Frontal cortex (tissue), 4 donors: ENCODE data around the gene SLFN11. TPM values are rescaled to one million over a fixed set of nuclear protein-coding genes. Genes with fewer than 3 reads are reported as not detected.
A peak's percentile ranks its signal among the peaks of the same experiment; 100 is the strongest.
"Not testable (repeated sequence)": the region's sequence is repeated elsewhere in the genome, so short reads cannot be mapped to it uniquely, and the experiment has no call there.

Source experiments
- DNase-seq, 2 donors: peaks; one replicate each; pipeline ENCODE4 v3.0.0; 2012; ENCODE audit warnings: low spot score in 2 of 2
- FAIRE-seq: peaks from 2 replicates; lab custom pipeline; 2012; peaks lifted over from hg19 to GRCh38; lab: Jason Lieb, UNC
- total RNA-seq: library from RNA; depleted of rRNA; stranded (reverse); fragments of >200 nt; gene quantifications from one replicate; pipeline ENCODE4 v1.2.3, GENCODE V29; 2014
- donor health status: control.
- donor health status: control.
- donor health status: control.

The SLFN11 gene
- total RNA-seq, 1 donor from 2014 or later, result 2.9 TPM

DNA sequence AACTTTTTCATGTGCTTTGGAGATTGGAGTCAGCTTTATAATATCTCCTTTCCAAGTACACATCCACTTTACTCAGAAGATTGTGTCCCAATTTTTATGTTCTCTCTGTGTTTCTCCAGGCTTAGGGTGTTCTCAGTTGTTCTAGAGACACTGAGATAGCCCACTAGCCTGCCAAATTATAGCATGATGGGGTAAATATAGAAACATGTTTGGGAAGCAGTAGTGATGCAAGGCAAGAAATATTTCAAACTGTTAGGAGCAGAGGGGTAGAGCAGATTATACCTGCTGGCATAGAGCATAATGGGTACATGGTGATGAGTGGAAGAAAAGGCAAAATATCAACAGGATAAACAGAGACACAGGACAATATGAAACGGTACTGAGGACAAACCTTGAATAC is 12.4 kb downstream of the SLFN11 start:
- FAIRE-seq (no peak), DNase-seq (no peak)

DNA sequence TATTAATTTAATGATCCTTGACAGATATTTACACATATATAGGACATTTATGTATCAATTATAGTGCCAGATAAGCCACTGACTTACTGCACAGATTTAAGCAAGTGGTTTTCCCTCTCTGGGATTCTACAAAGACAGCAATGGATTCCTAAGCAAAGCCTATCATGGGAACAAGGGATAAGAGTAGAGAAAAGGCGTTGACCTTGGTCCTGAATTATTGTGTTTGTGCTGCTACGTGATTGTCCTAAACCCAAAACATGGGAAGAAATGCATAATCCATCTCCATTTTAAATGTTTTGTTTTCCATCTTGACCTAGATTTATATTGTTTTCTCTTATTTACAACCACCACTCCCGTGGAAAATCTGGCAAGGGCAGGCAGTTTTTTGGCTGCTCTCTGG is 14.0 kb downstream of the SLFN11 start:
- FAIRE-seq (no peak), DNase-seq (no peak)

DNA sequence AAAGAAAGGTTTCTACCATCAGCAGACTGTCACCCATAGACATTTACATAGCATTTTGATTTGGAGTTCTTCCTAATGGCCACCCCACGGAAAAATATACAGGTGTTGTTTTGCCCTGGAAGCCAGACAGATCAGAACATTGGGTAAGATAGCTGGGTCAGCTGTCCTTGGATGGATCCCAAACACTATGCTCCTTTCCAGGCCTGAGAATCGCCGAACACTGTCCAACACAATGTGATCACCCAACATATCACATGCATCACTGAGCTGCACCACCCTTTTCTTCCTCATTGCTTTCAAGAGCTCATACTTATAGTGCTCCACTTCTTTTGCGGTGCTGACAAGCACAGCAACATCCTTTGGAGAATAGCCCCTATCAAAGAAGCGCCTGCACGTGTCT is 21.1 kb downstream of the SLFN11 start:
- DNase-seq, result no peak
- FAIRE-seq, result no peak

DNA sequence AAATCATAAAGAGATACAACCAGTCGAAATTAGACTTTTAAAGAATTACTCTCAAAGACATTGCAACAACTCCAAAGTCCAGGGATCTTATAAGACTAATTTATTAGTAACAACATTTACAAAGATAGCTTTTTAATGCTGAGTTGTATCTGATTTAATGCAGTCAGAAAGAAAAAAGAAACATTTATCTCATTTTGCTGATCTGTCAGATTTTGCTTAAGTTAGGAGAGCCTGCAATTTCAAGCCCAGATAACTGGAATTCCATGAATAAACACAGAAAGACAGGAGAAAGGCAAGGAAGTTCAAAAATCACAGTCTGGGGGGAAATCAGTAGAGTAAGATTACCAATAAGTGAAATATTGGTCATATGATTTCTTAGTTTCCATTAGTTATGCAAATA is 22.9 kb downstream of the SLFN11 start:
- DNase-seq, result no peak
- FAIRE-seq, result no peak

DNA sequence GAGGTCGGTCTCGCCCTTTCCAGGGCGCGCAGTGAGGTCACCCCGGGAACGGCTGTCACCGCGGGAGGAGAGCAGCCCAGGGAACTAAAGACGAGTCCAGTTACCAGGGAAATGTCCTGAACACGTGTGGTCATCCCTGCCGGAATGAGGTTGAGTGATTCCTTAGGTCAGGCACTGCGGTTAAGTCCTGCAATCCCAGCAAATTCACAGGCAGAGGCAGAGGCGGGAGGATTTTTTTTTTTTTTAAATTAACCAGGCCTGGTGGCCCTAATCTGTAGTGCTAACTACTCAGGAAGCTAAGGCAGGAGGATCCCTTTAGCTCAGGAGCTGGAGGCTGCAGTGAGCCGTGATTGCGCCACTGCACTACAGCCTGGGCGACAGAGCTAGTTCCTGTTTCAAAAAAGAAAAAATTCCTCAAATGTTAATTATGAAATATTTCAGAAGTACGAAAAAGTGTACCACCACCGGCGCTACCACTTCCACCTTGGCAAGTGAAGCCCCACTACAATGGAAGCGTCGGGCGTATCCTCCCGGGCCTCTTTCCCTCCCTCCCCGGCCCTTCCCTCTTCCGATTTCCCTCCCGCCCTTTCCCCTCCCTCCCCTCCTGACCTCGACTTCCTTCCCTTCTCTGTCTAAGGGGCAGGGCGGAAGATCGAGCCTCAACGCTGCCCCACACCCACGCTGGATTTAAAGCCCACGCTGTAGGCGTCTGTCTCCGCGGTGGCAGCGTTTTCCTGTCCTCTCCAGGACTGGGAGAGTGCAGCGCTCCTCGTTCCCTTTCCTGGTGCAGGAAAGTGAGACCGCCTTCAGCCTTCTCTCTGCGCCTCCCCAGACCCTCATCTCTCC is 27.3 kb downstream of the SLFN11 start:
- DNase-seq (peak; percentile 14 to 39), FAIRE-seq (no peak)

DNA sequence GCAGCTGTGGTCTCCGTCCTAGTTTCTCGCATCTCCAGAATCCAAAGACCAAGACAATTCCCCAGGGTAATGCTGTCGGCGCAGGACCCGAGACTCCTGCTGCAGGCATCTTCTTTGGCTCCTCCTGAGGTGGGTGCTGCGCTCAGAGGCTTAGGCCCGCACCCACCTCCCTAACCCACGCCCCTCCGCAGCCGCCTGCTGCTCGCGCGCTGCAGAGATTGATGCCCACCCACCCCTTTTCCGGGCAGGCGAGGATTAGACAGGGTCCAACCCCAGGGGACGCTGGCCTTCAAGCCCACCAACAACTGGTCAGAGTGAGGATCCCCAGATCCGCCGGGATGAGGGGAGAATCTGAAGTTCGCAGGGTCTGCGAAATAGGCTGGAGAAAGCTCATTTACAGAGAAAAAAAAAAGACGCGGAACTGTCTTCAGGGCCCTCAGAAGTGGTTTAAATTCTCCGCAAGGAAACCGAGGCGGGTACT is 27.9 kb downstream of the SLFN11 start:
- no peak for FAIRE-seq
- DNase-seq, result no peak

DNA sequence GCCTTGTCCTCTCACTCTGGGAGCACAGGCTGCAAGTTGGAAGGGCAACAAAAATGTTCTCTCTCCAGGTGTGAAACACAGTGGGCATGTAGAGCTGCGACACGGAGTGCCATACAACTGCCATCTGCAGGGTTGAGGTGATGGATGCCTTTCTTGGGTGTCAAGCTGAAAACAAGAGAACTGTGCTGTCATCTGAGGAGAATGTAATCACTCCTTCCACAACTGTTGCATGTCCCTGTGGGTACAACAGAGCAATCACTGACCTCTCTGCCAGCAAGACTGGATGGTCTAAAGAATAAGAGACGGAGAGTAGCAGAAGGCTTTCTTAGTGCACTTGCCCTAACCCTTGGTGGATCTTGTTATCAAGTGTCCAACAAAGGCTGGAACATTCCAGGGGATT is 29.2 kb downstream of the SLFN11 start:
- DNase-seq, result no peak
- FAIRE-seq, result no peak

DNA sequence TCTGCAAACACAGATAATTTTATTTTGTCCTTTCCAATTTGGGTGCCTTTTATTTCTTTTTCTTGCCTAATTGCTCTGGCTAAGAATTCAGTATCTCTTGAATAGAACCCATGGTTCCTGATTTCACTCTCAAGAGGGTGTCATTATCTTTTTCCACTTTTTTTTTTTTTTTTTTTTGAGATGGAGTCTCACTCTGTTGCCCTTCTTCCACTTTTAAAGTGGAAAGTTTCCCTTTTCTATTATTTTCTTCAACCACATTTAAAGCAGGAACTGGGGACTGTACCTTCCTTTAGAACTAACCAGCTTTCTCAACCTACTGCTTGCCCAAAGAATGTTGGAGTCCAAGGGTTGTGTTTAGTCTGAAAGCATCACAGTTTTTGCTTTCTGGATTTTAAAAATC is 31.1 kb downstream of the SLFN11 start:
- FAIRE-seq, result no peak
- no peak for DNase-seq

DNA sequence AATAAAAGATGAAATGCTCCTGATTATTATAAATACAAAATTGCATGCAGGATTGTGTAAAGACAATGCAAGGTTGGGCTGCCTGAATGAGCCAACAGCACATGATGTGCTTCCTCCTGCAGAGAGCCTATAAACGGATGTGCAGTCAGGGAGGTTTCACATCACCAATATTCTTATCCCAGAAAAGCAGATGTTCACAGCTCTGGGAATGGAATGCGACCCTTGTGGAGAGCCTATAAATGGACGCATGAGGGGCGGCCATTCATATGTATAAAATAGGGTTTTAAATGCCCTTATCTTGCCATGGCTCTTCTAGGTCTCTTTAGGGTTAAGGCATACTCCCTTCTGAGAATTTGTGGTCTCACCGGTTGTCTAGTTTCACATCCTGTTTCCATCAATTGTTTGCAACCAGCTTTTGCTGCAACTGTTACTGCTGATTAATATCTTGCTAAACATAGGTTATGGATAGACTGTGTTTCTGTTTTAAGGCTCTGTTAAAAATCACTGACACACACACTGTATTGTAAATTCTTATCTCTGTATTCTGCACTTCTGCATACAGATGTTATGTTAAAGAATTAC is 31.9 kb downstream of the SLFN11 start:
- DNase-seq (no peak), FAIRE-seq (no peak)

DNA sequence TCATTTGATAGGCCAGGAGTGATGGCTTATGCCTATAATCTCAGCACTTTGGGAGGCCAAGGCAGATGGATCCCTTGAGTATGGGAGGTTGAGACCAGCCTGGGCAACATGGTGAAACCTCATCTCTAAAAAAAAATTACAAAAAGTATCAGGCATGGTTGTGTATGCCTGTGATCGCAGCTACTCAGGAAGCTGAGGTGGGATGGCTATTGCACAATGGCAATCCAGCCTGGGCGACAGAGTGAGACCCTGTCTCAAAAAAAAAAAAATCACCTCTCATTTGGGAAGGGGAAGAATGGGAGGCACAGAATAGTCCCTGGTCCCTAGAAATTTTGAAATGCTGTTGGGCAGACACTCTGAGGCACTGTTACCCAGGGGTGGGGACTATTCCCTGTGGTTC is 35.2 kb downstream of the SLFN11 start:
- DNase-seq (no peak), FAIRE-seq (no peak)

DNA sequence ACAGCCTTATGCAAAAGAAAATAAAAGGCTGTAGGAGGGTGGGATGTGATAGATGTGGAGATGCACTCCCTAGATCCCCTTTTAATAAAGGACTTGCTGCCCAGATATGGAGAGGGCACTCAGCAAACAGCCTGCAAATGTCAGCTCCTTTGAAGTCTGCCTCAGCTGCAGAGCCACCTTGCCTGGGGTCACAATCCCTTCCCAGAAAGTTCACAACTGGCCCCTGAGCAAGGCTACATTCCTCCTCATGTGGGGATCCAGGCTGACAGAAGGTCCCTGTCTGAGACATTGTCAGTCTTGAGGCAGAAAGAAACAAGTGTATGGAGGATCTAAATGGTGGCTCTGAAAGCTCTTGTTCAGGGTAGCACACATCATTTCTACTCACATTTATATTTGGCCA is 36.1 kb downstream of the SLFN11 start:
- DNase-seq (no peak), FAIRE-seq (no peak)

DNA sequence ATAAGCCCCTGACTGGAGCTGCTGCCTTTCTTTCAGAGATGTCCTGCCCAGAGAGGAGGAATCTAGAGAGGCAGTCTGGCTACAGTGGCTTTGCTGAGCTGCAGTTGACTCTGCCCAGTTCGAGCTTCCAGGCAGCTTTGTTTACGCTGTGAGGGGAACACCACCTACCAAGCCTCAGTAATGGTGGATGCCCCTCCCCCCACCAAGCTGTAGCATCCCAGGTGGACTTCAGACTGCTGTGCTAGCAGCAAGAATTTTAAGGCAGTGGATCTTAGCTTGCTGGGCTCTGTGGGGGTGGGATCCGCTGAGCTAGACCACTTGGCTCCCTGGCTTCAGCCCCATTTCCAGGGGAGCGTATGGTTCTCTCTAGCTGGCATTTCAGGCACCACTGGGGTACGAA is 39.8 kb downstream of the SLFN11 start:
- FAIRE-seq, DNase-seq: not testable (repeated sequence)

DNA sequence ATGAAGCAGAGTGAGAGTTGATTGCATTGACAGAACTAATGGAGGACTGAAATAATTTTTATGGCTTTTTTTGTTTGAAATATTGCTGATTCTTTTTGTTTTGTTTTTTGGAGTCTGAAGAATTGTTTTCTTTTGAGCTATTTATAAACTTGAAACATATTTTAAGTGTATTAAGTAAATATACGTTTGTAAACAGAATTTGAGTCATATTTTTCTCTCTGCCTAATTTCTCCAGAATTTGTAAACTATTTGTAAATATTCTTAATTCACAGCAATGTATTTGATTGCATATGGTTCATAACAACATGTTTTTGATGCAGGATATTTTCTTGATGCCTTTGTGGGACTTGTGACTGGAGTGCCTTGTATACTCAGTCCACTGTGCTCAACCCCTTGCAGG is 50.7 kb downstream of the SLFN11 start:
- peak; percentile 75 for FAIRE-seq

DNA sequence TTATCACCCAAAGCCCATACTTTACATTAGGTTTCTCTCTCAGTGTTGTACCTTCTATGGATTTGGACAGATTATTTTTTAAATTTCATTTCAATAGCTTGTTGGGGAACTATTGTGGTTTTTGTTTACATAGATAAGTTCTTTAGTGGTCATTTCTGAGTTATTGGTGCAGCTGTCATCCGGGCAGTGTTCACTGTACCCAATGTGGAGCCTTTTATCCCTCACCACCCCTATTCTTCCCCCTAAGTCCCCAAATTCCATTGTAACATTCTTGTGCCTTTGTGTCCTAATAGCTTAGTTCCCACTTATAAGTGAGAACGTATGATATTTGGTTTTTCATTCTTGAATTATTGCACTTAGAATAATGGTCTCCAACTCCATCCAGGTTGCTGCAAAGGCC is 57.5 kb downstream of the SLFN11 start:
- FAIRE-seq (no peak), DNase-seq (no peak)

More for the DNA sequence above, 50.7 kb downstream of the SLFN11 start:
- no peak for DNase-seq

DNA sequence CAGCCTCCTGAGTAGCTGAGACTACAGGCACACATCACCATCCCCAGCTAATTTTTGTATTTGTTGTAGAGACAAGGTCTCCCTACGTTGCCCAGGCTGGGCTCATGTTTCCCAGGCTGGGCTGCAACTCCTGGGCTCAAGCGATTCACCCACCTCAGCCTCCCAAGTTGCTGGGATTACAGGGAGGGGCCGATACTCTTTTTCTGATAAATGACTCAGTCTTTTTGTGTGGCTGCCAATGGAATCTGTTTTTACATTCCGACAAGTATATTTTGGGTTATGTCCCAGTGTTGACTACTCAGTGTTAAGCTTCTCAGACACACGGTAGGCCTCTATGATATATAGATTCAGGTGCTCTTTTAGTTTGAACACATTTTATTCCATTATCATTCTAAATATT is 58.1 kb downstream of the SLFN11 start:
- no peak for DNase-seq
- FAIRE-seq, result no peak

DNA sequence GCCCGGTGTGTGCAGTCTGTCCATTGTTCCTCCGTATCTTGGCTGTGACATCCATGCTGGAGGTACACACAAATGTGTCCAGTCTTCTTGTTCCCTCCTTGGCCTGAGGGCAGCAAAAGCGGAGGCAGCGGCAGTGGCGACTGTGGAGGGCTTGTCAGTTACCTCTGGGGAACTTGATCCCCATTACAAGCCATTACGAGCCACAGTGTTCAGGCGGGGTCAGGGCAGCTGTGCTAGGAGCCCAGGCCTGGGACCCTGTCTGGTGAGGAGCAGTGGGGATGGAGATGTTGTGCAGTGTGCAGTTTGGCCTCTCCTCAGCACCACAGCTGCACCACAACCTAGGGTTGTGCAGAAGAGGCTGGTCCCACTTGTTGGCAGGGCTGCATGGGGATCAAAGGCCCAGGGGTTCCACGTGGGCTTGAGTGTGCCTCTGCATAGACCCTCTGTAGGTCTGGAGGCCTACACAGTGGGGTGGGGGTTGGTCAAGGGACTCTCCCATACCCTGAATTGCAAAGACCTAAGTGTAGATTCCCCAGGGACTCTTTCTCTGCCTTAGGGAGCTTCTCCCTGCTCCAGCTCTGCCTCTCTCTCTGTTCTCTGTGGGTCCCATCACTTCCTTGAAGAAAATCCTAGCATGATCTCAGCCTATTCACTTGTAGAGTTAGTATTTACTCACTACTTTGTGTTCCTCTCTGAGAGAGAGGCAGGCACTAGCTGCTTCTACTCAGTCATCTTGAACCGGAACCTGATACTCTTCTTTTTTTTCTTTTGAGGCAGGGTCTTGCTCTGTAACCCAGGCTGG is 58.8 kb downstream of the SLFN11 start:
- no peak for DNase-seq

DNA sequence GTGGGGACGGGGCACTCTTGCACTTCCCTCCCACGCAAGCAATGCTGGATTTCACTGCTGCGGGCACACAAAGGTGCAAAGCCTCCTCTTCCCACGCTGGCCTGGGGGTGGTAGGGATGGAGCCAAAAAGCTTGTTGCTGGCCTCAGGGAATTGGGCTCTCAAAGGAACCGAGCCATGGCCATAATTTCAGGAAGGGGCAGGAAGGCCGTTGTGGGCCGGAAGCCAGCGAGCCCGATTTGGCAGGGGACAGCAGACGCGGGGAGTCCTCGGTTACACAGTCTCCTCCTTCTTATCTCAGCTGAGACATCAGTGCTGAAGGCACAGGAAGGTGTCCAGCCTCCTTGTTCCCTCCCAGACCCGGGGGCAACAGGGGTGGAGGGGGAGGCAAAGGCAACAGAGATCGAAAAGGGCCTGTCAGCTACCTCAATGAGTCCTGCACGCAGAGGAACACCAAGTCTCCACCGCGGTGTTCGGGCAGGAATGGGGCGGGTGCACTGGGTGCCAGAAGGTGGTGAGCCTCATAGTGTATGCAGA is 59.5 kb downstream of the SLFN11 start:
- FAIRE-seq (no peak), DNase-seq (no peak)

More for the DNA sequence above, 58.8 kb downstream of the SLFN11 start:
- FAIRE-seq, result no peak

DNA sequence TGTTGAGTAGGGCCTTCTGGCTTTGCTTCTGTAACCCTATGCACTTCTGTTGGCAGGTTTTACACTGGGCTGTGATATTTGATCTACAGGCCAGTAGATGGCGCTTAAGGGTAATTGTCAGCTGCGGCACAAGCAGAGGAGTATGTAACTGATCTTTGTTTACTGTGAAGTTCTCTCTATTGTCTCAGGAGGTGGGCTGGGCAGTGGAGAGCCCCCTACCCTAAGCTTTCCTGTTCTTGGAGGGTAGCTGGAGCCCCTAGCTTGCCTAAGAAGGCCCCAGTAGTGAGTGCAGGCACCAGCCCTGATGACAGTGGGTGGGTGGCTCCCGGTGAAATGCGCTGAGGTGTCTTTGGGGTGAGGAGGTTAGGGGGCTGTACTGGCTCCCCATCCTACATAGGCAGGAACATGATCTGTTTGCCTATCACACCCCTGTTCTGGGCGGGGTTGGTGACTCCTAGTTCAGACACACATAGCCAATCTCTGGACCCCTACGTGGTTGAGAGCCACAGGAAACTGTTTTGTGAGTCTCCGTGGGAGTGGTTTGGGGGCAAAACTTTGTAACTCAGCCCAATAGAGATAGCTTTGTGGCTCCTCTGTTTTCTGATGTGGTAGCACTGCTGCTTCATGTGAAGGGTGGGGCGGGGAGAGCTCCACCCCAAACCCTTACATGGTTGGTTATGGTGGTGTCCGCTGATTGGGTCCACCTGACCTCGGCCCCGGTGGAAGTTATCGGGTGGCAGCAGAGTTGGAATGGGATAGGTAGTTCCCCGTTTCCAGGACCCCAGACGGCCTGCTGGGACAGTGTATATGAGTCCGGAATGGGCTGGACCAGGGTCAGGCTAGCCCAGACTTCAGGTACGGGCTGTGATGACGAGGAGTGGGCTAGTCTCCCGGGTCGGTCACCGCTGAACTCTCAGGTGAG is 60.4 kb downstream of the SLFN11 start:
- DNase-seq (peak; percentile 8 to 51), FAIRE-seq (no peak)

DNA sequence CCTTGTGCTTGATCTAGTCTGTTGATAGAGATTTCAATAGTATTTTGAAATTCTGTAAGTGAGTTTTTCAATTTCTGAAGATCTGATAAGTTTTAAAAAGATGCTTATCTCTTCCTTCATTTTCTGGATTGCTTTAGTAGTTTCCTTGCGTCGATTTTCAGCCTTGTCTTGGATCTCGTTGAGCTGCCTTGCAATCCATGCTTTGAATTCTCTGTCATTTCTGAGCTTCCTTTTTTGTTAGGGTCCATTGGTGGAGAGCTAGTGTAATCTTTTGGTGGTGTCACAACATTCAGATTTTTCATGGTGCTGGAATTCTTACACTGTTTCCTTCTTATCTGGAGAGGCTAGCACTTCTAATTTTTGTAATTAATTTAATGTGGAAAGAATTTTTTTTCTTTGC is 61.1 kb downstream of the SLFN11 start:
- FAIRE-seq, result no peak
- DNase-seq, result no peak
